T-helper 2 cell treated with Interferon-gamma antibody and Interleukin-4, amounts not matched to agents 100 ng/mL and 5 ng/mL, for 36 hours (primary cell): ENCODE results near the gene POGK. TPM values are rescaled to one million over a fixed set of nuclear protein-coding genes. Genes with fewer than 3 reads are reported as not detected.

Experiments used
- intact Hi-C: fragments of 100-400 bp; cut with micrococcal nuclease; formaldehyde crosslinking; loops from one replicate; pipeline ENCODE4 v1.15.1; 2023
- total RNA-seq: library from RNA; stranded (reverse); gene quantifications from 2 replicates; pipeline ENCODE4 v1.2.3, GENCODE V29; 2022

Gene POGK
- total RNA-seq, 1 donor from 2014 or later = 40.5 TPM

- intact Hi-C loops = no loop called here
These were observed 60.5 kb downstream of the POGK start for GRCh38 chr1:166899769-166900168.

GRCh38 chr1:166900987-166901386 is 61.7 kb downstream of the POGK start:
- intact Hi-C loops = no loop called here

GRCh38 chr1:166902279-166902678 is 63.0 kb downstream of the POGK start:
- intact Hi-C loops = no loop called here

GRCh38 chr1:166903232-166903631 is 64.0 kb downstream of the POGK start:
- intact Hi-C loops = no loop called here

- intact Hi-C loops = no loop called here
These were observed 65.9 kb downstream of the POGK start for GRCh38 chr1:166905136-166905535.

- intact Hi-C loops = loop anchor here (2.0 kb wide), 1 partner anchor 21 kb away; no protein-coding TSS in a partner anchor
These were observed 66.6 kb downstream of the POGK start for GRCh38 chr1:166905900-166906299.

Other genes starting within 250 kb of the POGK start
- gene TADA1, start 36.8 kb downstream of the POGK start, total RNA-seq = 15.9 and 16.3 TPM in 2 replicates
- gene ILDR2, start 136.1 kb downstream of the POGK start, total RNA-seq = 8.5 and 13.6 TPM in 2 replicates
- not detected in 2 replicates for gene MAEL, start 149.8 kb downstream of the POGK start, total RNA-seq